SKM-1 (cell line): ENCODE data around the gene LMF2.

Source experiments
- DNase-seq: peaks from one replicate; lab custom pipeline; 2025; ENCODE audit not compliant: unreplicated experiment; lab: John Stamatoyannopoulos, UW

Gene LMF2

GRCh38 chr22:50504369-50505211 lies 2.9 kb downstream of the LMF2 start:
- no peak for DNase-seq

- DNase-seq: no peak
These were observed 3.9 kb downstream of the LMF2 start for GRCh38 chr22:50503475-50504145.

- DNase-seq: no peak
These were observed 4.7 kb downstream of the LMF2 start for GRCh38 chr22:50502628-50503474.

GRCh38 chr22:50502096-50502495 lies 5.4 kb downstream of the LMF2 start:
- DNase-seq: no peak

GRCh38 chr22:50500452-50500851 lies 7.0 kb downstream of the LMF2 start:
- DNase-seq: no peak

GRCh38 chr22:50498322-50498890 lies 9.1 kb downstream of the LMF2 start:
- peak; percentile 55 for DNase-seq

GRCh38 chr22:50497093-50497492 lies 10.4 kb downstream of the LMF2 start:
- no peak for DNase-seq

- DNase-seq: no peak
These were observed 16.8 kb downstream of the LMF2 start for GRCh38 chr22:50490531-50491308.

- no peak for DNase-seq
These were observed 17.9 kb downstream of the LMF2 start for GRCh38 chr22:50489363-50490243.

GRCh38 chr22:50488886-50489285 lies 18.6 kb downstream of the LMF2 start:
- no peak for DNase-seq

- DNase-seq: no peak
These were observed 19.4 kb downstream of the LMF2 start for GRCh38 chr22:50488006-50488677.

GRCh38 chr22:50487290-50488005 lies 20.1 kb downstream of the LMF2 start:
- DNase-seq: no peak

- no peak for DNase-seq
These were observed 20.8 kb downstream of the LMF2 start, which contains the start of gene MIOX for GRCh38 chr22:50486561-50487289. Gene MIOX, plus strand, starts transcription at chr22:50486859. Its CDS starts 39 bp downstream, at chr22:50486898.

- no peak for DNase-seq
These were observed 22.0 kb downstream of the LMF2 start for GRCh38 chr22:50485221-50486131.

- no peak for DNase-seq
These were observed 23.3 kb downstream of the LMF2 start for GRCh38 chr22:50483977-50484853.
